GM10266 (cell line): Measurements from ENCODE around the gene ZNF430.
A peak's percentile ranks its signal among the peaks of the same experiment; 100 is the strongest.

Source experiments
- DNase-seq: peaks from one replicate; pipeline ENCODE4 v3.0.0; 2012; ENCODE audit errors: extremely low spot score
- CTCF ChIP-seq: IDR thresholded peaks from 2 replicates; pipeline ENCODE4 v1.5.1; 2012; ENCODE audit warnings: mild to moderate bottlenecking, low read depth; ENCODE audit not compliant: control insufficient read depth, insufficient read depth; ENCODE audit errors: missing control alignments

ZNF430 gene

GRCh38 chr19:21046489-21046888 is 26.0 kb downstream of the ZNF430 start:
- no peak for DNase-seq
- no peak for TF ChIP-seq CTCF

GRCh38 chr19:21047716-21048115 is 27.3 kb downstream of the ZNF430 start:
- no peak for TF ChIP-seq CTCF
- DNase-seq, result no peak

- DNase-seq, result no peak
Measured at GRCh38 chr19:21052902-21053301, 32.4 kb downstream of the ZNF430 start.

GRCh38 chr19:21065336-21065735 is 44.9 kb downstream of the ZNF430 start:
- DNase-seq, result no peak
- TF ChIP-seq CTCF, result no peak

More at GRCh38 chr19:21052902-21053301, 32.4 kb downstream of the ZNF430 start:
- TF ChIP-seq CTCF, result no peak

GRCh38 chr19:21082011-21082975 is 61.8 kb downstream of the ZNF430 start, which contains the start of gene ZNF714:
Gene ZNF714, plus strand, starts transcription at chr19:21082203. Its CDS starts 16,066 bp downstream, at chr19:21098269.
- peak; percentile 81 for DNase-seq
- TF ChIP-seq CTCF, result no peak

GRCh38 chr19:21084343-21084742 is 63.9 kb downstream of the ZNF430 start:
- TF ChIP-seq CTCF, result no peak
- no peak for DNase-seq

- DNase-seq, result no peak
- TF ChIP-seq CTCF, result no peak
Measured at GRCh38 chr19:21087871-21088270, 67.4 kb downstream of the ZNF430 start.
